AG09319 (cell line): ENCODE results near the gene MICALL2.
"Not testable (repeated sequence)": the region's sequence is repeated elsewhere in the genome, so short reads cannot be mapped to it uniquely, and the experiment has no call there.

ENCODE experiments used
- DNase-seq: peaks from one replicate; pipeline ENCODE4 v3.0.0-alpha.2; 2010; ENCODE audit warnings: low read depth; ENCODE audit errors: extremely low read depth
- CTCF ChIP-seq: IDR thresholded peaks from 2 replicates; pipeline ENCODE4 v1.5.1; 2011; ENCODE audit warnings: low read depth, mild to moderate bottlenecking, inconsistent platforms, low read length, moderate library complexity

MICALL2 gene

DNA sequence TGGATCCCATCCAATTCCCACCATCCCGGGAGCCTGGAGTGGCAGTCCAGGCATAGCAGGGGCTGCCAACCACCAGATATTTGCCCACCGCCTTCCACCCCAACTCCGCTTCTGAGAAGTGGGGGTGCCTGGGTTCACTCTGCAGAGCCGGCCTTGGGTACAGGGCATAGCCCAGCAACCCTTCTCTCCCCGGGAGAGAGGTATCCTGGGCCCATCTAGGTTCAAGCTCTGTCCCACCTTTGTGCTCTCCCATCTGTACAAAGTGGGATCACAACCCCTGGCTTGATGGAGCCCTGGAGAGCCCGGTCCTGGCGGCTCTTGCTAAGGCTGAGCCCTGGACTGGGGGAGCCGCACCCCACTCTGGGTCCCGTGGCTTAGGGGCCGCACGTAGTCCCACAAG lies 12.2 kb downstream of the MICALL2 start:
- no peak for DNase-seq
- no peak for TF ChIP-seq CTCF

- TF ChIP-seq CTCF, result no peak
- no peak for DNase-seq
Measured at GRCh38 chr7:1446620-1447032, 12.6 kb downstream of the MICALL2 start.

DNA sequence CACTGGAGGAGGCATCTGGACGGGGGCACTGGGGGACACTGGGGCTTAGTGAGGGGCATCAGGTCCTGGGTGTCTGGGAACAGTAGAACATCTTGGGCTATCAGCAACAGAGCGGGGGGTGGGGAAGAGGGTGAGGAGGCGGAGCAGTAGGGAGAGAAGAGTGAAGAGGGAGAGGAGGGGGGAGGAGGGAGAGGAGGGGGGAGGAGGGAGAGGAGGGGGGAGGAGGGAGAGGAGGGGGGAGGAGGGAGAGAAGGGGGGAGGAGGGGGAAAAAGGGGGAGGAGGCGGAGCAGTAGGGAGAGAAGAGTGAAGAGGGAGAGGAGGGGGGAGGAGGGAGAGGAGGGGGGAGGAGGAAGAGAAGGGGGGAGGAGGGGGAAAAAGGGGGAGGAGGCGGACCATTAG lies 13.2 kb downstream of the MICALL2 start:
- DNase-seq, result peak; percentile 31

DNA sequence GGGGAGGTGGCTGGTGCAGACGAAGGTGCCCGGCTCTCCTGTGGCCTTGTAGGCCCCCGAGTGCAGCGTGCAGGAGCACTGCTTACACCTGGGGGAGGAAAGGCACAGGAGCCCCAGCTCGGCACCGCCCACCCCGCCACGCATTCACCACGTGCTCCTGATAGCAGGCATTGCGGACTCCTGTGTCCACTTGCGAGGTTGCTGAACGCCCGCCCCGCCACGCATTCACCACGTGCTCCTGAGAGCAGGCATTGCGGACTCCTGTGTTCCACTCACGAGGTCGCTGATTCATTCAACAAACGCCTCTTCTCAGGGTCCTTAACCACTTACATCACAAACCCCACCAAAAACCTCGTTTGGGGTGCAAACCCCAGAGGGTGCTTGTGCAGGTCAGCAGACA lies 13.9 kb downstream of the MICALL2 start:
- no peak for TF ChIP-seq CTCF
- DNase-seq, result no peak

DNA sequence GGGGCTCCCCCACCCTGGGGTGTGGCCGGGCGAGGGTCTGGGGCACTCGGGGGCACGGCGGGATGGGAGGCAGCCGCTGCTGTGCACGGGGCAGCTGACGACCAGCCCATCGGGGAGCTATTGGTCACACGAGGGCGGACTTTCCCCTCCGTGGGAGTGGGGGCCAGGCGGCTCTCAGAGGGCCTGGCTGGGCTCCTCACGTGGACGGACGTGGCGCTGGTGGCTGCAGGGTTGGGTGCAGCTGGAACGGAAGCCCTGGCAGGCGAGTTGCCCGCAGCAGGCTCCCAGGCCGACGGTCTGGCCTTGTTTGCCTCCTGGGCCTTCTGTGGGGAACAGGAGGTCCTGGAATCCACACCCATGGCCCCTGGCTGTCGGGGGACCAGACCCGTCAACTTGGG lies 14.3 kb downstream of the MICALL2 start:
- TF ChIP-seq CTCF, result no peak
- no peak for DNase-seq

DNA sequence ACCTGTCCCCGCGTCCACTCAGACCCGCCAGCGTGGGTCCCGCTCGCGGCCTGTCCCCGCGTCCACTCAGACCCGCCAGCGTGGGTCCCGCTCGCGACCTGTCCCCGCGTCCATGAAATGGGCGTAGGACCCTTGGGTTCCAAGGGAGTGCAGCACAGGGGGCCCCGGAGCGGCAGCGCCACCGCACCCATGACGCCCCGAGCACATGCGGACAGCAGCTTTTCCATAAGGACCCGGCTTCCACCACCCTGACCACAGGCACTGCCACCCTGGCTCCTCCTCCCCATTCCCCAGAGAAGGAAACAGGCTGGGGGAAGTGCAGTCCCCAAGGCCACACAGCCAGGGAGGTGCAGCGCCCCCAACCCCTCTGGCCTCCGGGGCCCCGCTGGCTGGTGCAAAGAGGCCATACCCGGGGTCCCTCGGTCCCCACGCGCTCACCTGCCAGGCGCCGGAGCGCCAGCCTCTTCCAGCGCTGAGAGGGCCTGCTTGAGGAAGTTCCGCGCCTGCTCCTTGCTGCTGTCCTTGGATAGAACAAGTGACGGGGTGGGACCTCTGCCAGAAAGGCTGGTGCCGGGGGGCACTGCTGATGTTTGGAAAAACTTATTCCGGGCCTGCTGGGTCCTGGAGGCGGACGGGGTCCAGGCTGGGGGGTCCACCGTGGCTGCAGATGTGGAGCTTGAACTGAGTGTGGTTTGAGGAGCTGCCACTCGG lies 14.9 kb downstream of the MICALL2 start:
- DNase-seq, result no peak
- no peak for TF ChIP-seq CTCF

- not testable (repeated sequence) for DNase-seq
Measured at GRCh38 chr7:1443587-1444200, 15.6 kb downstream of the MICALL2 start.

GRCh38 chr7:1442355-1443124 lies 16.7 kb downstream of the MICALL2 start:
- TF ChIP-seq CTCF, result no peak
- no peak for DNase-seq
